OCI-LY1 (cell line): ENCODE data around the gene MAP3K4.

Experiments used
- H2AFZ ChIP-seq: fragments of 200-600 bp; sonication (generic), shearing (Covaris generic); 2 replicates; pipeline ENCODE4 v1.6.0; 2014; ENCODE audit warnings: antibody characterized with exemption, mild to moderate bottlenecking, low read length
- H3F3A ChIP-seq: fragments of 200-600 bp; sonication (generic), shearing (Covaris generic); 2 replicates; pipeline ENCODE4 v1.6.0; 2014; ENCODE audit warnings: mild to moderate bottlenecking, antibody characterized with exemption, low read length, moderate library complexity; ENCODE audit not compliant: insufficient read depth
- H3K27ac ChIP-seq: fragments of 200-600 bp; sonication (generic); 2 replicates; pipeline ENCODE4 v1.5.1; 2014; ENCODE audit warnings: low read length, mixed run types, mild to moderate bottlenecking, low read depth; ENCODE audit not compliant: poor library complexity, severe bottlenecking
- H3K27me3 ChIP-seq: fragments of 200-600 bp; sonication (generic); 2 replicates; pipeline ENCODE4 v1.6.0; 2014; ENCODE audit warnings: antibody characterized with exemption, mild to moderate bottlenecking, low read length, moderate library complexity; ENCODE audit not compliant: insufficient read depth
- H3K36me3 ChIP-seq: fragments of 200-600 bp; sonication (generic); 2 replicates; pipeline ENCODE4 v1.6.1; 2014; ENCODE audit warnings: mild to moderate bottlenecking, antibody characterized with exemption, low read length, moderate library complexity, mixed read lengths; ENCODE audit not compliant: insufficient read depth
- H3K4me1 ChIP-seq: fragments of 200-600 bp; sonication (generic); 2 replicates; pipeline ENCODE4 v1.5.1; 2014; ENCODE audit warnings: mild to moderate bottlenecking, low read length, moderate library complexity; ENCODE audit not compliant: insufficient read depth, severe bottlenecking
- H3K4me2 ChIP-seq: fragments of 200-600 bp; sonication (generic), shearing (Covaris generic); 2 replicates; pipeline ENCODE4 v1.6.1; 2014; ENCODE audit warnings: low read length
- H3K4me3 ChIP-seq: fragments of 200-600 bp; sonication (generic); 2 replicates; pipeline ENCODE4 v1.5.1; 2014; ENCODE audit warnings: low read length, low read depth, mild to moderate bottlenecking, mixed read lengths; ENCODE audit not compliant: poor library complexity, severe bottlenecking
- H3K79me2 ChIP-seq: fragments of 200-600 bp; shearing (Covaris generic); 2 replicates; pipeline ENCODE4 v1.6.1; 2016; ENCODE audit warnings: mixed run types, low read length, mixed read lengths; ENCODE audit not compliant: insufficient read depth
- H3K9ac ChIP-seq: fragments of 200-600 bp; sonication (generic), shearing (Covaris generic); 2 replicates; pipeline ENCODE4 v1.6.1; 2014; ENCODE audit warnings: mild to moderate bottlenecking, low read length, mixed read lengths
- H3K9me2 ChIP-seq: fragments of 200-600 bp; sonication (generic), shearing (Covaris generic); 2 replicates; pipeline ENCODE4 v1.6.1; 2014; ENCODE audit warnings: low read depth, mild to moderate bottlenecking, low read length, mixed read lengths
- H3K9me3 ChIP-seq: fragments of 200-600 bp; shearing (Covaris generic); 2 replicates; pipeline ENCODE4 v1.6.1; 2014; ENCODE audit warnings: low read length, mixed read lengths
- H4K20me1 ChIP-seq: fragments of 200-600 bp; sonication (generic), shearing (Covaris generic); 2 replicates; pipeline ENCODE4 v1.6.0; 2016; ENCODE audit warnings: mild to moderate bottlenecking, low read length; ENCODE audit not compliant: insufficient read depth
- CTCF ChIP-seq: fragments of 200-600 bp; sonication (generic), shearing (Covaris generic); IDR thresholded peaks from 2 replicates; pipeline ENCODE4 v1.5.1; 2017; ENCODE audit warnings: mild to moderate bottlenecking, antibody characterized with exemption, low read length, moderate library complexity, mixed read lengths
- EZH2 ChIP-seq: fragments of 200-600 bp; sonication (generic), shearing (Covaris generic); IDR thresholded peaks from 2 replicates; pipeline ENCODE4 v1.8.0; 2017; ENCODE audit warnings: borderline replicate concordance, mixed run types, mild to moderate bottlenecking, antibody characterized with exemption, low read length, moderate library complexity, mixed read lengths

The MAP3K4 gene

GRCh38 chr6:160962835-160963623 is 28.5 kb upstream of the MAP3K4 start:
- Histone ChIP-seq H3K27ac (no peak overlapping the region), H3K9me2 (no peaks in the 10 kb centered on the region), H3K9me3 (no peaks in the 10 kb centered on the region), H3K27me3 (no peaks in the 10 kb centered on the region), H3F3A (no peaks in the 10 kb centered on the region), H3K4me3 (no peak overlapping the region), H3K79me2 (no peaks in the 10 kb centered on the region), H4K20me1 (no peaks in the 10 kb centered on the region), H3K36me3 (no peaks in the 10 kb centered on the region), H3K9ac (no peak overlapping the region), H3K4me1 (no peaks in the 10 kb centered on the region), H2AFZ (no peak overlapping the region), H3K4me2 (no peak overlapping the region)
- no peak for TF ChIP-seq CTCF
- no peak for TF ChIP-seq EZH2

GRCh38 chr6:160963651-160964050 is 27.9 kb upstream of the MAP3K4 start:
- H3K36me3 ChIP-seq = no peaks in the 10 kb centered on the region
- H3K27me3 ChIP-seq = no peaks in the 10 kb centered on the region
- H3K9me2 ChIP-seq = no peaks in the 10 kb centered on the region
- H3K27ac ChIP-seq = no peak overlapping the region
- no peaks in the 10 kb centered on the region for H3K9me3 ChIP-seq
- H3K4me3 ChIP-seq = no peak overlapping the region
- H3K4me2 ChIP-seq = no peak overlapping the region
- H3F3A ChIP-seq = no peaks in the 10 kb centered on the region
- no peak overlapping the region for H2AFZ ChIP-seq
- no peak overlapping the region for H3K9ac ChIP-seq
- H3K4me1 ChIP-seq = no peaks in the 10 kb centered on the region
- no peaks in the 10 kb centered on the region for H4K20me1 ChIP-seq
- TF ChIP-seq CTCF = no peak
- no peaks in the 10 kb centered on the region for H3K79me2 ChIP-seq

GRCh38 chr6:160965893-160966292 is 25.7 kb upstream of the MAP3K4 start:
- H3K27ac ChIP-seq = no peak overlapping the region
- no peaks in the 10 kb centered on the region for H3K4me1 ChIP-seq
- no peak overlapping the region for H3K9ac ChIP-seq
- TF ChIP-seq CTCF (no peak), EZH2 (no peak)
- H4K20me1 ChIP-seq = no peaks in the 10 kb centered on the region
- no peak overlapping the region for H2AFZ ChIP-seq
- no peak overlapping the region for H3K4me3 ChIP-seq
- H3K4me2 ChIP-seq = no peak overlapping the region
- no peaks in the 10 kb centered on the region for H3K9me2 ChIP-seq
- no peaks in the 10 kb centered on the region for H3K36me3 ChIP-seq
- H3K9me3 ChIP-seq = no peaks in the 10 kb centered on the region
- H3K79me2 ChIP-seq = no peaks in the 10 kb centered on the region
- H3K27me3 ChIP-seq = no peaks in the 10 kb centered on the region
- H3F3A ChIP-seq = no peaks in the 10 kb centered on the region
